K562 (cell line): ENCODE data around the gene DNASE1L2. TPM values are rescaled to one million over a fixed set of nuclear protein-coding genes. Genes with fewer than 3 reads are reported as not detected.

Experiments used
- BCL6 ChIP-seq: fragments of 250-450 bp; sonication (Bioruptor Pico); IDR thresholded peaks from 2 replicates; pipeline ENCODE4 v1.4.0; 2020
- CREB1 ChIP-seq, 2 experiments: sonication (generic) in 1 of 2; formaldehyde crosslinking in 1 of 2; IDR thresholded peaks; 2 replicates each; pipeline versions ENCODE4 v1.6.1 to v1.8.0; 2012 to 2022; ENCODE audit warnings: inconsistent platforms in 1 of 2, mild to moderate bottlenecking in 1 of 2, missing genetic modification reagents in 1 of 2, moderate library complexity in 1 of 2
- E2F6 ChIP-seq, 2 experiments: IDR thresholded peaks; 2 replicates each; pipeline ENCODE4 v1.6.1; 2011; ENCODE audit warnings: borderline replicate concordance in 1 of 2, control low read depth in 1 of 2, low read depth in 1 of 2, low read length in 1 of 2, mild to moderate bottlenecking in 1 of 2, mixed read lengths in 1 of 2, moderate library complexity in 1 of 2; ENCODE audit not compliant: insufficient read depth in 1 of 2, insufficient read length in 1 of 2, poor library complexity in 1 of 2, severe bottlenecking in 1 of 2; ENCODE audit errors: extremely low read depth in 1 of 2
- FIP1L1 ChIP-seq: fragments of 200-400 bp; formaldehyde crosslinking; IDR thresholded peaks from 2 replicates; pipeline ENCODE4 v1.6.1; 2018; ENCODE audit warnings: mild to moderate bottlenecking, low read depth, low read length; ENCODE audit not compliant: poor library complexity, severe bottlenecking
- MTA3 ChIP-seq: fragments of 450-650 bp; formaldehyde crosslinking; IDR thresholded peaks from 2 replicates; pipeline ENCODE4 v1.6.1; 2017; ENCODE audit warnings: mild to moderate bottlenecking, borderline replicate concordance
- NEUROD1 ChIP-seq: fragments of 150-350 bp; IDR thresholded peaks from 2 replicates; pipeline ENCODE4 v1.6.1; 2014; ENCODE audit warnings: borderline replicate concordance, low read length, low read depth; ENCODE audit not compliant: partially characterized antibody
- RB1 ChIP-seq: fragments of 450-650 bp; IDR thresholded peaks from 2 replicates; pipeline ENCODE4 v1.6.1; 2017; ENCODE audit warnings: low read depth, mild to moderate bottlenecking
- SOX6 ChIP-seq: fragments of 450-650 bp; IDR thresholded peaks from 2 replicates; pipeline ENCODE4 v1.6.1; 2014; ENCODE audit warnings: mild to moderate bottlenecking
- polyA plus RNA-seq, 8 experiments: library from polyadenylated mRNA; depleted of rRNA in 4 of 8; stranded (reverse) in 5 of 8; unstranded in 3 of 8; fragments of >200 nt; fragmentation: Nextera tagmentation in 2 of 8; fragmentation: Illumina TruSeq in 1 of 8; extraction: Ambion mirVana in 2 of 8; extraction: Trizol in 1 of 8; gene quantifications; 2 replicates each; pipeline versions ENCODE4 v1.2.1 to v1.2.3, GENCODE V29; 2011 to 2014; ENCODE audit warnings: inconsistent platforms in 1 of 8, missing spikeins in 1 of 8
- total RNA-seq, 7 experiments: library from RNA; depleted of rRNA in 6 of 7; stranded (reverse); fragments of >200 nt in 6 of 7; fragmentation: Illumina TruSeq in 2 of 7; extraction: Trizol in 2 of 7; gene quantifications; 2 replicates each; pipeline versions ENCODE4 v1.2.1 to v1.2.3, GENCODE V29; 2011 to 2021; ENCODE audit warnings: low replicate concordance in 1 of 7
- TF ChIP-seq, protein P1 (sequence below), 2 experiments: fragments of 250-450 bp in 1 of 2; fragments of 450-650 bp in 1 of 2; sonication (Bioruptor Pico) in 1 of 2; IDR thresholded peaks; 2 replicates each; pipeline versions ENCODE4 v1.6.1 to v1.8.0; 2016 to 2021; ENCODE audit warnings: mild to moderate bottlenecking in 2 of 2, moderate library complexity in 2 of 2, missing compliant biosample characterization in 1 of 2, missing genetic modification characterization in 1 of 2

The DNASE1L2 gene
- total and polyA plus RNA-seq, 9 of the 15 experiments (the other 6 are each of a cell fraction or from before 2014, with no cell fraction given), result 0.08 to 2.7 (median 1.7) TPM; not detected in 1

- TF ChIP-seq, protein P1, sequence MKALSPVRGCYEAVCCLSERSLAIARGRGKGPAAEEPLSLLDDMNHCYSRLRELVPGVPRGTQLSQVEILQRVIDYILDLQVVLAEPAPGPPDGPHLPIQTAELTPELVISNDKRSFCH (CRISPR knock-in tag; IDR thresholded peaks at IDR 0.05), result no peak
- TF ChIP-seq, protein P1 (tag; IDR thresholded peaks at IDR 0.05), result no peak
- TF ChIP-seq MTA3, result no peak
- TF ChIP-seq FIP1L1, result no peak
- no peak for TF ChIP-seq CREB1 (IDR thresholded peaks at IDR 0.05)
- TF ChIP-seq CREB1 (CRISPR knock-in tag; IDR thresholded peaks at IDR 0.05), result no peak
- TF ChIP-seq NEUROD1, result no peak
- no peak for TF ChIP-seq SOX6
- TF ChIP-seq E2F6 (IDR thresholded peaks at IDR 0.05; ENCODE audit: borderline replicate concordance in 1 of 2, extremely low read depth in 1 of 2, insufficient read depth in 1 of 2, insufficient read length in 1 of 2, low read depth in 1 of 2, low read length in 1 of 2, poor library complexity in 1 of 2, severe bottlenecking in 1 of 2), result no peak
- TF ChIP-seq RB1, result no peak
- no peak for TF ChIP-seq BCL6 (CRISPR knock-in tag)
- TF ChIP-seq, all 486 proteins: peak for 0
Measured at GRCh38 chr16:2190002-2190658, 46.1 kb upstream of the DNASE1L2 start (continued).
